IMR-90 (cell line): ENCODE data around the gene RALGPS1. TPM values are rescaled to one million over a fixed set of nuclear protein-coding genes. Genes with fewer than 3 reads are reported as not detected.
A peak's percentile ranks its signal among the peaks of the same experiment; 100 is the strongest.

Source experiments
- ATAC-seq: fragments of 200-7000 bp; cut with Tn5 transposase; 2 replicates; pipeline ENCODE4 v1.9.1; 2020; ENCODE audit warnings: low read depth, mild to moderate bottlenecking, moderate library complexity
- BruUV-seq: library from RNA; stranded (reverse); fragments of 400-500 nt; replicated peaks from 2 replicates; lab custom pipeline; 2021; lab: Mats Ljungman, UMichigan
- CTCF ChIA-PET: fragments of 300-600 bp; formaldehyde crosslinking; extraction: SDS; loops from one replicate; lab custom pipeline; 2021; ENCODE audit warnings: antibody characterized with exemption; lab: Yijun Ruan, JAX
- POLR2A ChIA-PET: fragments of 300-600 bp; sonication (Branson Sonifier 250); formaldehyde crosslinking; loops from one replicate; lab custom pipeline; 2022; ENCODE audit warnings: antibody characterized with exemption; ENCODE audit not compliant: unreplicated experiment; lab: Charles Lee
- DNase-seq: peaks from one replicate; pipeline ENCODE4 v3.0.0; 2013
- H2AFZ ChIP-seq: replicated peaks from 2 replicates; pipeline ENCODE3; 2013; ENCODE audit warnings: low read length, mild to moderate bottlenecking; ENCODE audit not compliant: poor library complexity
- H2AK5ac ChIP-seq: 2 replicates; pipeline ENCODE4 v1.6.1; 2013; ENCODE audit warnings: low read depth, low read length, inconsistent platforms
- H2AK9ac ChIP-seq: replicated peaks from 2 replicates; pipeline ENCODE3; 2013; ENCODE audit warnings: mild to moderate bottlenecking, low read depth, low read length, moderate library complexity; ENCODE audit not compliant: poor library complexity
- H2BK120ac ChIP-seq: 2 replicates; pipeline ENCODE4 v1.6.1; 2013; ENCODE audit warnings: low read depth, low read length, inconsistent platforms
- H2BK15ac ChIP-seq: 3 replicates; pipeline ENCODE4 v1.6.1; 2013; ENCODE audit warnings: low read depth, low read length, inconsistent platforms
- H2BK20ac ChIP-seq: 2 replicates; pipeline ENCODE4 v1.6.1; 2013; ENCODE audit warnings: low read depth, mild to moderate bottlenecking, inconsistent platforms, low read length, moderate library complexity
- H2BK5ac ChIP-seq: 2 replicates; pipeline ENCODE4 v1.6.1; 2013; ENCODE audit warnings: mild to moderate bottlenecking, low read depth, low read length, inconsistent platforms; ENCODE audit not compliant: poor library complexity, severe bottlenecking
- H3K14ac ChIP-seq: replicated peaks from 2 replicates; pipeline ENCODE4 v1.6.1; 2013; ENCODE audit warnings: low read depth, low read length, inconsistent platforms
- H3K18ac ChIP-seq: 2 replicates; pipeline ENCODE4 v1.6.1; 2013; ENCODE audit warnings: low read depth, low read length, control low read depth
- H3K23ac ChIP-seq: 2 replicates; pipeline ENCODE4 v1.6.1; 2013; ENCODE audit warnings: low read depth, low read length, inconsistent platforms
- H3K27ac ChIP-seq: 2 replicates; pipeline ENCODE4 v1.5.1; 2013; ENCODE audit warnings: mild to moderate bottlenecking, control low read depth, low read length; ENCODE audit not compliant: insufficient read depth
- H3K27me3 ChIP-seq: 2 replicates; pipeline ENCODE4 v1.6.1; 2013; ENCODE audit warnings: low read length; ENCODE audit not compliant: control insufficient read depth, insufficient read depth
- H3K36me3 ChIP-seq: 2 replicates; pipeline ENCODE4 v1.6.1; 2013; ENCODE audit warnings: low read length, mixed read lengths; ENCODE audit not compliant: control insufficient read depth, insufficient read depth
- H3K4ac ChIP-seq: 2 replicates; pipeline ENCODE4 v1.6.1; 2013; ENCODE audit warnings: low read depth, low read length, inconsistent platforms
- H3K4me1 ChIP-seq: 2 replicates; pipeline ENCODE4 v1.6.1; 2013; ENCODE audit warnings: low read length, mixed read lengths; ENCODE audit not compliant: control insufficient read depth, insufficient read depth
- H3K4me2 ChIP-seq: 2 replicates; pipeline ENCODE4 v1.6.1; 2013; ENCODE audit warnings: low read depth, mild to moderate bottlenecking, control low read depth, low read length, moderate library complexity
- H3K4me3 ChIP-seq: 2 replicates; pipeline ENCODE4 v1.5.1; 2013; ENCODE audit warnings: low read depth, mild to moderate bottlenecking, control low read depth, low read length, moderate library complexity; ENCODE audit not compliant: insufficient read depth
- H3K56ac ChIP-seq: 2 replicates; pipeline ENCODE4 v1.6.1; 2013; ENCODE audit warnings: low read length, inconsistent platforms; ENCODE audit not compliant: insufficient read depth; ENCODE audit errors: extremely low read depth
- H3K79me1 ChIP-seq, 2 experiments: 2 replicates each; pipeline ENCODE4 v1.6.1; 2013; ENCODE audit warnings: low read length in 2 of 2, inconsistent platforms in 1 of 2, low read depth in 1 of 2
- H3K9ac ChIP-seq: 2 replicates; pipeline ENCODE4 v1.6.1; 2013; ENCODE audit warnings: low read depth, low read length, control low read depth
- H3K9me1 ChIP-seq: 2 replicates; pipeline ENCODE4 v1.6.1; 2013; ENCODE audit warnings: low read length, inconsistent platforms; ENCODE audit not compliant: insufficient read depth
- H3K9me3 ChIP-seq: 2 replicates; pipeline ENCODE4 v1.6.1; 2013; ENCODE audit warnings: low read length; ENCODE audit not compliant: control insufficient read depth, insufficient read depth
- H4K20me1 ChIP-seq: 2 replicates; pipeline ENCODE4 v1.6.1; 2013; ENCODE audit warnings: low read length, inconsistent platforms; ENCODE audit not compliant: insufficient read depth
- H4K5ac ChIP-seq: 2 replicates; pipeline ENCODE4 v1.6.1; 2013; ENCODE audit warnings: mild to moderate bottlenecking, low read depth, low read length, control low read depth
- H4K8ac ChIP-seq, 2 experiments: 2 replicates each; pipeline ENCODE4 v1.6.1; 2013; ENCODE audit warnings: low read depth in 2 of 2, low read length in 2 of 2, control low read depth in 1 of 2, inconsistent platforms in 1 of 2
- H4K91ac ChIP-seq: 2 replicates; pipeline ENCODE4 v1.6.1; 2013; ENCODE audit warnings: low read depth, low read length, inconsistent platforms; ENCODE audit not compliant: insufficient read depth
- BHLHE40 ChIP-seq: fragments of 150-350 bp; IDR thresholded peaks from 2 replicates; pipeline ENCODE4 v1.6.1; 2016; ENCODE audit warnings: mild to moderate bottlenecking, low read depth, low read length
- CEBPB ChIP-seq: IDR thresholded peaks from 2 replicates; pipeline ENCODE4 v1.6.1; 2012; ENCODE audit warnings: low read depth, low read length, improper control_type of control experiment
- CHD1 ChIP-seq: IDR thresholded peaks from 2 replicates; pipeline ENCODE4 v1.6.1; 2012; ENCODE audit warnings: low read depth, low read length, improper control_type of control experiment
- CTCF ChIP-seq: conservative IDR thresholded peaks from 2 replicates; pipeline ENCODE4 v1.5.1; 2012; ENCODE audit warnings: mild to moderate bottlenecking, low read depth, low read length, improper control_type of control experiment
- ELK1 ChIP-seq: fragments of 150-350 bp; IDR thresholded peaks from 2 replicates; pipeline ENCODE4 v1.6.1; 2016; ENCODE audit warnings: low read depth, mild to moderate bottlenecking, low read length, moderate library complexity, borderline replicate concordance
- FOS ChIP-seq: fragments of 150-350 bp; IDR thresholded peaks from 2 replicates; pipeline ENCODE4 v1.6.1; 2016; ENCODE audit warnings: low read depth, low read length
- MAFK ChIP-seq: IDR thresholded peaks from 2 replicates; pipeline ENCODE4 v1.6.1; 2012; ENCODE audit warnings: low read depth, low read length, improper control_type of control experiment
- MXI1 ChIP-seq: IDR thresholded peaks from 2 replicates; pipeline ENCODE4 v1.6.1; 2012; ENCODE audit warnings: low read depth, mild to moderate bottlenecking, low read length, moderate library complexity, borderline replicate concordance
- POLR2A ChIP-seq: IDR thresholded peaks from 2 replicates; pipeline ENCODE4 v1.6.1; 2012; ENCODE audit warnings: mild to moderate bottlenecking, low read depth, low read length
- RAD21 ChIP-seq: IDR thresholded peaks from 2 replicates; pipeline ENCODE4 v1.6.1; 2012; ENCODE audit warnings: low read length, improper control_type of control experiment
- RCOR1 ChIP-seq: IDR thresholded peaks from 2 replicates; pipeline ENCODE4 v1.6.1; 2012; ENCODE audit warnings: mild to moderate bottlenecking, low read length, improper control_type of control experiment; ENCODE audit not compliant: insufficient replicate concordance
- RFX5 ChIP-seq: IDR thresholded peaks from 2 replicates; pipeline ENCODE4 v1.8.0; 2012; ENCODE audit warnings: low read depth, mild to moderate bottlenecking, low read length, moderate library complexity
- USF2 ChIP-seq: fragments of 150-350 bp; IDR thresholded peaks from 2 replicates; pipeline ENCODE4 v1.6.1; 2017; ENCODE audit warnings: mild to moderate bottlenecking, antibody characterized with exemption, low read length, low read depth
- WGBS, 2 experiments: methylation state at CpG; one replicate each; pipeline versions ENCODE4 v1.1.5 to v1.1.7; 2013; ENCODE audit warnings: missing lambda C conversion rate in 2 of 2; ENCODE audit not compliant: insufficient read length in 1 of 2; ENCODE audit errors: extremely low coverage in 2 of 2; 5-methylcytosine and 5-hydroxymethylcytosine counted together
- dilution Hi-C: fragments of 300-500 bp; cut with HindIII; formaldehyde crosslinking; loops from one replicate; pipeline ENCODE4 v1.14.3; 2018; ENCODE audit warnings: low sequenced_read_pairs; ENCODE audit not compliant: unreplicated experiment
- in situ Hi-C: fragments of 300-500 bp; cut with MboI; formaldehyde crosslinking; loops from 3 replicates; pipeline ENCODE4 v1.14.3; 2019; ENCODE audit warnings: low sequenced_read_pairs, inconsistent platforms, mixed read lengths
- intact Hi-C: fragments of 100-400 bp; cut with micrococcal nuclease; formaldehyde crosslinking; loops from 2 replicates; pipeline ENCODE4 v1.10.0; 2022
- polyA plus RNA-seq, 3 experiments: library from polyadenylated mRNA; depleted of rRNA; stranded (reverse); fragments of >200 nt; gene quantifications; 2 replicates each; pipeline ENCODE4 v1.2.3, GENCODE V29; 2012; ENCODE audit warnings: low replicate concordance in 1 of 3
- total RNA-seq: library from RNA; depleted of rRNA; stranded (reverse); fragments of >200 nt; gene quantifications from 2 replicates; pipeline ENCODE4 v1.2.3, GENCODE V29; 2012

The RALGPS1 gene
- total and polyA plus RNA-seq, 2 of the 4 experiments (the other 2 are of a cell fraction): 0.90 to 2.8 TPM

- TF ChIP-seq RCOR1 (no peak), CEBPB (no peak)
Measured at GRCh38 chr9:127140842-127141675, 226.5 kb downstream of the RALGPS1 start (continued).

- Histone ChIP-seq H3K4ac (no peak overlapping the region), H4K91ac (no peak overlapping the region), H3K9me3 (no peaks in the 10 kb centered on the region), H2AK5ac (peak overlapping the region; percentile 80; the same call in 1 of the 2 replicates), H3K9ac (no peak overlapping the region), H3K56ac (no peak overlapping the region), H4K5ac (no peak overlapping the region), H2AFZ (no peak overlapping the region), H2BK120ac (no peak overlapping the region), H3K4me3 (no peak overlapping the region), H3K4me1 (peaks cover 2% of the 10 kb centered on the region; the same call in 1 of the 2 replicates), H3K23ac (no peak overlapping the region), H3K27me3 (peaks cover 4% of the 10 kb centered on the region; the same call in 1 of the 2 replicates), H2BK15ac (no peak overlapping the region), H3K27ac (no peak overlapping the region), H3K14ac (no peak overlapping the region), H3K18ac (no peak overlapping the region), H2AK9ac (no peak overlapping the region), H2BK20ac (no peak overlapping the region), H3K79me1 (no peaks in the 10 kb centered on the region), H4K8ac (no peak overlapping the region), H3K36me3 (no peaks in the 10 kb centered on the region), H2BK5ac (no peak overlapping the region), H3K4me2 (no peak overlapping the region), H3K9me1 (no peaks in the 10 kb centered on the region), H4K20me1 (no peaks in the 10 kb centered on the region)
- dilution Hi-C loops (no loop called here), in situ Hi-C loops (no loop called here), intact Hi-C loops (no loop called here)
- WGBS, 2 experiments: no CpG with 5 or more reads among the region's 3 CpGs
- BruUV-seq: no TSS peak
- TF ChIP-seq CTCF (no peak), RAD21 (no peak), RFX5 (no peak), USF2 (no peak), BHLHE40 (no peak), CEBPB (no peak), MXI1 (no peak), POLR2A (no peak), ELK1 (no peak), MAFK (no peak), FOS (no peak), CHD1 (no peak)
- ChIA-PET POLR2A (no interaction called here), CTCF (no interaction called here)
- ATAC-seq (no peak), DNase-seq (no peak)
Measured at GRCh38 chr9:127142291-127142690, 227.7 kb downstream of the RALGPS1 start.
